ENCODE data around the gene SENP5.

Gene SENP5

DNA sequence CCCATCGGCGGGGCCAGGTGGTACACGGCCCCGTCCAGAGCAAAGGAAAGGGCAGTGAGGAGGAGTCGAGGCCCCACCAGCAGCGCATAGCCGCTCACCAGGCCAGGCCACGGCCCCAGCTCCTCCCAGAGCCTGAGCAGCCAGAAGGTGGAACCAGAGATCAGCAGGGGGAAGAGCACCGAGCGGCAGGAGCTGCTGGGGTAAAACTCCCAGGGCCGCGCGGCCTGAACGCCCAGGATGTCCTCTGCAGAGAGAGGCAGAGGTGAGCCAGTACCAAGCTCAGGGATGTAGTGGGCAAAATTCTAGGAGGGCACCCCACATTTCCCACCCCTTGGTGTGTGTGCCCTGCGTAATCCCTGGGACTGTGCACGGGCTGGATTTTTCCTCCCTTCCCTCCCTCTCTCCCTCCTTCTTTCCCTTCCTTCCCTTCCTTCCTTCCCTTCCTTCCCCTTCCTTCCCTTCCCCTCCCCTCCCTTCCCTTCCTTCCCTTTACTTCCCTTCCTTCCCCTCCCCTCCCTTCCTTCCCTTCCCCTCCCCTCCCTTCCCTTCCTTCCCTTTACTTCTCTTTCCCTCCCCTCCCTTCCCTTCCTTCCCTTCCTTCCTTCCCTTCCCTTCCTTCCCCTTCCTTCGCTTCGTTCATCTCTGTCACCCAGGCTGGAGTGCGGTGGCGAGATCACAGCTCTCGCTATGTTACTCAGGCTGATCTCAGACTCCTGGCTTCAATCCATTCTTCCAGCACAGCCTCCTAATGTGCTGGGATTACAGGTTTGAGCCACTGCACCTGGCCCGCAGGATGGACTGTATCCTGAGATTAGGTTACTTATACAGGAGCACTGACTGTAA lies 80.9 kb downstream of the SENP5 start:
- Histone ChIP-seq H3K36me3 (ENCODE audit: low read depth) (no peaks in the 10 kb centered on the region), H3K9me3 (ENCODE audit: severe bottlenecking) (no peaks in the 10 kb centered on the region), H3K27me3 (ENCODE audit: insufficient read depth, poor library complexity, severe bottlenecking) (no peaks in the 10 kb centered on the region), H3K27ac (ENCODE audit: poor library complexity, severe bottlenecking) (no peak overlapping the region), H3K4me3 (ENCODE audit: severe bottlenecking) (no peak overlapping the region), H3K4me1 (ENCODE audit: insufficient read depth, poor library complexity, severe bottlenecking) (peaks cover under 1% of the 10 kb centered on the region)
- no peak for DNase-seq (ENCODE audit: low spot score)
- TF ChIP-seq, protein P1, sequence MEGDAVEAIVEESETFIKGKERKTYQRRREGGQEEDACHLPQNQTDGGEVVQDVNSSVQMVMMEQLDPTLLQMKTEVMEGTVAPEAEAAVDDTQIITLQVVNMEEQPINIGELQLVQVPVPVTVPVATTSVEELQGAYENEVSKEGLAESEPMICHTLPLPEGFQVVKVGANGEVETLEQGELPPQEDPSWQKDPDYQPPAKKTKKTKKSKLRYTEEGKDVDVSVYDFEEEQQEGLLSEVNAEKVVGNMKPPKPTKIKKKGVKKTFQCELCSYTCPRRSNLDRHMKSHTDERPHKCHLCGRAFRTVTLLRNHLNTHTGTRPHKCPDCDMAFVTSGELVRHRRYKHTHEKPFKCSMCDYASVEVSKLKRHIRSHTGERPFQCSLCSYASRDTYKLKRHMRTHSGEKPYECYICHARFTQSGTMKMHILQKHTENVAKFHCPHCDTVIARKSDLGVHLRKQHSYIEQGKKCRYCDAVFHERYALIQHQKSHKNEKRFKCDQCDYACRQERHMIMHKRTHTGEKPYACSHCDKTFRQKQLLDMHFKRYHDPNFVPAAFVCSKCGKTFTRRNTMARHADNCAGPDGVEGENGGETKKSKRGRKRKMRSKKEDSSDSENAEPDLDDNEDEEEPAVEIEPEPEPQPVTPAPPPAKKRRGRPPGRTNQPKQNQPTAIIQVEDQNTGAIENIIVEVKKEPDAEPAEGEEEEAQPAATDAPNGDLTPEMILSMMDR (IDR thresholded peaks at IDR 0.05; ENCODE audit: poor library complexity, severe bottlenecking) = no peak
- ATAC-seq (ENCODE audit: low read depth) = peak; percentile 53

DNA sequence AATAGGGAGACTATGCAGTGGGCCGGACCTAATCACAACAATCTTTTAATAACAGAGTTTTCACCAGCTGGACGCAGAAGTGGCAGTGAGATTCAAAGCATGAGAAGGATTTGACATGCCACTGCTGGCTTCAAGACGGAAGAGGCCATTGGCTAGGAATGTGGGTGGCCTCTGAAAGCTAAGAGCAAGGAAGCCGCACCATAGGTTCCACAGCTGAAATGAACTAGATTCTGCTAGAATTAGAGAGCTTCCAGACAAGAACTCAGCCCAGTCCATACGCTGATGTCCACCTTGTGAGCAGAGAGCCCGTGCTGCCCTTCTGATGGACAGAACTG lies 81.5 kb downstream of the SENP5 start:
- DNase-seq (ENCODE audit: low spot score) (no peak), ATAC-seq (ENCODE audit: low read depth) (no peak; the same call in 2 of the 3 replicates)
- H3K4me1 ChIP-seq (ENCODE audit: insufficient read depth, poor library complexity, severe bottlenecking) = no peaks in the 10 kb centered on the region
- H3K27ac ChIP-seq (ENCODE audit: poor library complexity, severe bottlenecking) = no peak overlapping the region
- H3K4me3 ChIP-seq (ENCODE audit: severe bottlenecking) = no peak overlapping the region
- no peaks in the 10 kb centered on the region for H3K36me3 ChIP-seq (ENCODE audit: low read depth)
- TF ChIP-seq, protein P1 (IDR thresholded peaks at IDR 0.05; ENCODE audit: poor library complexity, severe bottlenecking) = no peak
- no peaks in the 10 kb centered on the region for H3K27me3 ChIP-seq (ENCODE audit: insufficient read depth, poor library complexity, severe bottlenecking)
- H3K9me3 ChIP-seq (ENCODE audit: severe bottlenecking) = no peaks in the 10 kb centered on the region

GRCh38 chr3:196949750-196950149 lies 82.0 kb downstream of the SENP5 start:
- no peak for DNase-seq (ENCODE audit: low spot score)
- ATAC-seq (ENCODE audit: low read depth) = no peak
- Histone ChIP-seq H3K4me1 (ENCODE audit: insufficient read depth, poor library complexity, severe bottlenecking) (no peaks in the 10 kb centered on the region), H3K9me3 (ENCODE audit: severe bottlenecking) (no peaks in the 10 kb centered on the region), H3K4me3 (ENCODE audit: severe bottlenecking) (no peak overlapping the region), H3K27ac (ENCODE audit: poor library complexity, severe bottlenecking) (no peak overlapping the region), H3K27me3 (ENCODE audit: insufficient read depth, poor library complexity, severe bottlenecking) (no peaks in the 10 kb centered on the region), H3K36me3 (ENCODE audit: low read depth) (no peaks in the 10 kb centered on the region)
- TF ChIP-seq, protein P1 (IDR thresholded peaks at IDR 0.05; ENCODE audit: poor library complexity, severe bottlenecking) = no peak

- no peak for DNase-seq (ENCODE audit: low spot score)
- Histone ChIP-seq H3K4me3 (ENCODE audit: severe bottlenecking) (no peak overlapping the region), H3K4me1 (ENCODE audit: insufficient read depth, poor library complexity, severe bottlenecking) (no peaks in the 10 kb centered on the region), H3K36me3 (ENCODE audit: low read depth) (no peaks in the 10 kb centered on the region), H3K9me3 (ENCODE audit: severe bottlenecking) (no peaks in the 10 kb centered on the region), H3K27ac (ENCODE audit: poor library complexity, severe bottlenecking) (no peak overlapping the region), H3K27me3 (ENCODE audit: insufficient read depth, poor library complexity, severe bottlenecking) (no peaks in the 10 kb centered on the region)
- TF ChIP-seq, protein P1 (IDR thresholded peaks at IDR 0.05; ENCODE audit: poor library complexity, severe bottlenecking) = no peak
- ATAC-seq (ENCODE audit: low read depth) = no peak
These were observed 83.7 kb downstream of the SENP5 start for GRCh38 chr3:196951371-196951770.

DNA sequence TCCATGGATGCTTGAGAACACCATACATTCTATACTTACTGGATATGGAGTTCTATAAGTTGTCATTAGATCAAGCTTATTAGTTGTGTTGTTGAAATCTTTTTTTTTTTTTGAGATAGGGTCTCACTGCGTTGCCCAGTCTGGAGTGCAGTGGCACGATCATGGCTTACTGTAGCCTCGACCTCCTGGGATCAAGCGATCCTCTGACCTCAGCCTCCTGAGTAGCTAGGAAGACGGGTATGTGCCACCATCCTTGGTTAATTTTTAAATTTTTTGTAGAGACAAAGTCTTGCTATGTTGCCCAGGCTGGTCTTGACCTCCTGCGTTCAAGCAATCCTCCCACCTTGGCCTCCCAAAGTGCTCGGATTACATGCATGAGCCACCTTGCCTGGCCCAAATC lies 87.1 kb downstream of the SENP5 start:
- no peak for DNase-seq (ENCODE audit: low spot score)
- TF ChIP-seq, protein P1 (IDR thresholded peaks at IDR 0.05; ENCODE audit: poor library complexity, severe bottlenecking) = no peak
- Histone ChIP-seq H3K4me1 (ENCODE audit: insufficient read depth, poor library complexity, severe bottlenecking) (no peaks in the 10 kb centered on the region), H3K27ac (ENCODE audit: poor library complexity, severe bottlenecking) (no peak overlapping the region), H3K36me3 (ENCODE audit: low read depth) (no peaks in the 10 kb centered on the region), H3K9me3 (ENCODE audit: severe bottlenecking) (no peaks in the 10 kb centered on the region), H3K4me3 (ENCODE audit: severe bottlenecking) (no peak overlapping the region), H3K27me3 (ENCODE audit: insufficient read depth, poor library complexity, severe bottlenecking) (no peaks in the 10 kb centered on the region)
- no peak for ATAC-seq (ENCODE audit: low read depth)

Measured in RWPE2 (cell line).